OCI-LY1 (cell line): ENCODE results near the gene MTF2.

Source experiments
- H2AFZ ChIP-seq: fragments of 200-600 bp; sonication (generic), shearing (Covaris generic); 2 replicates; pipeline ENCODE4 v1.6.0; 2014; ENCODE audit warnings: antibody characterized with exemption, mild to moderate bottlenecking, low read length
- H3F3A ChIP-seq: fragments of 200-600 bp; sonication (generic), shearing (Covaris generic); 2 replicates; pipeline ENCODE4 v1.6.0; 2014; ENCODE audit warnings: mild to moderate bottlenecking, antibody characterized with exemption, low read length, moderate library complexity; ENCODE audit not compliant: insufficient read depth
- H3K27ac ChIP-seq: fragments of 200-600 bp; sonication (generic); 2 replicates; pipeline ENCODE4 v1.5.1; 2014; ENCODE audit warnings: low read length, mixed run types, mild to moderate bottlenecking, low read depth; ENCODE audit not compliant: poor library complexity, severe bottlenecking
- H3K27me3 ChIP-seq: fragments of 200-600 bp; sonication (generic); 2 replicates; pipeline ENCODE4 v1.6.0; 2014; ENCODE audit warnings: antibody characterized with exemption, mild to moderate bottlenecking, low read length, moderate library complexity; ENCODE audit not compliant: insufficient read depth
- H3K36me3 ChIP-seq: fragments of 200-600 bp; sonication (generic); 2 replicates; pipeline ENCODE4 v1.6.1; 2014; ENCODE audit warnings: mild to moderate bottlenecking, antibody characterized with exemption, low read length, moderate library complexity, mixed read lengths; ENCODE audit not compliant: insufficient read depth
- H3K4me1 ChIP-seq: fragments of 200-600 bp; sonication (generic); 2 replicates; pipeline ENCODE4 v1.5.1; 2014; ENCODE audit warnings: mild to moderate bottlenecking, low read length, moderate library complexity; ENCODE audit not compliant: insufficient read depth, severe bottlenecking
- H3K4me2 ChIP-seq: fragments of 200-600 bp; sonication (generic), shearing (Covaris generic); 2 replicates; pipeline ENCODE4 v1.6.1; 2014; ENCODE audit warnings: low read length
- H3K4me3 ChIP-seq: fragments of 200-600 bp; sonication (generic); 2 replicates; pipeline ENCODE4 v1.5.1; 2014; ENCODE audit warnings: low read length, low read depth, mild to moderate bottlenecking, mixed read lengths; ENCODE audit not compliant: poor library complexity, severe bottlenecking
- H3K79me2 ChIP-seq: fragments of 200-600 bp; shearing (Covaris generic); 2 replicates; pipeline ENCODE4 v1.6.1; 2016; ENCODE audit warnings: mixed run types, low read length, mixed read lengths; ENCODE audit not compliant: insufficient read depth
- H3K9ac ChIP-seq: fragments of 200-600 bp; sonication (generic), shearing (Covaris generic); 2 replicates; pipeline ENCODE4 v1.6.1; 2014; ENCODE audit warnings: mild to moderate bottlenecking, low read length, mixed read lengths
- H3K9me2 ChIP-seq: fragments of 200-600 bp; sonication (generic), shearing (Covaris generic); 2 replicates; pipeline ENCODE4 v1.6.1; 2014; ENCODE audit warnings: low read depth, mild to moderate bottlenecking, low read length, mixed read lengths
- H3K9me3 ChIP-seq: fragments of 200-600 bp; shearing (Covaris generic); 2 replicates; pipeline ENCODE4 v1.6.1; 2014; ENCODE audit warnings: low read length, mixed read lengths
- H4K20me1 ChIP-seq: fragments of 200-600 bp; sonication (generic), shearing (Covaris generic); 2 replicates; pipeline ENCODE4 v1.6.0; 2016; ENCODE audit warnings: mild to moderate bottlenecking, low read length; ENCODE audit not compliant: insufficient read depth
- EZH2 ChIP-seq: fragments of 200-600 bp; sonication (generic), shearing (Covaris generic); IDR thresholded peaks from 2 replicates; pipeline ENCODE4 v1.8.0; 2017; ENCODE audit warnings: borderline replicate concordance, mixed run types, mild to moderate bottlenecking, antibody characterized with exemption, low read length, moderate library complexity, mixed read lengths
- TF ChIP-seq, protein P1 (sequence below): fragments of 200-600 bp; sonication (generic), shearing (Covaris generic); IDR thresholded peaks from 2 replicates; pipeline ENCODE4 v1.5.1; 2017; ENCODE audit warnings: mild to moderate bottlenecking, antibody characterized with exemption, low read length, moderate library complexity, mixed read lengths

Gene MTF2

DNA sequence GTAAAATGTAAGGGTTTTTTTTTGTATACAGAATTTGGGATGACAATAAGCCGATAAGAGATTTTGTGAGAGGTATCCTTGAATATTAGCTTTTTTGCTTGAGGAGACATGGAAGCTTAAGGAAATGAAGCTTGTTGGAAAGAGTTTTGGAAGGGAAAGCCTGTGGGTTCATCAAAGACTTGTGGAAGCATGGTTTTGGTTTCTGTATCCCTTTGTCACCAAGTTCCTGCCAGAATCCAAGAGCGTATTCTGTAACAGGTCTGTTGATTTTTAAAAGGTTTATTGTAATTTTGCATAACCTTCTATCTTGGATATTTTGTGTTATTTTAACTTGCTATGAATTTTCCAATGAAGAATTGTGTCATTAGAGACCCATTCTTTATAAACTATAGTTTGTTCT, 63.1 kb downstream of the MTF2 start:
- no peaks in the 10 kb centered on the region for H4K20me1 ChIP-seq
- no peaks in the 10 kb centered on the region for H3F3A ChIP-seq
- H3K4me1 ChIP-seq: no peaks in the 10 kb centered on the region
- H3K27me3 ChIP-seq: no peaks in the 10 kb centered on the region
- H3K36me3 ChIP-seq: peaks cover 59% of the 10 kb centered on the region
- H3K79me2 ChIP-seq: peaks cover 5% of the 10 kb centered on the region; the same call in 1 of the 2 replicates
- no peak overlapping the region for H3K27ac ChIP-seq
- no peaks in the 10 kb centered on the region for H3K9me3 ChIP-seq
- no peak for TF ChIP-seq EZH2
- TF ChIP-seq, protein P1, sequence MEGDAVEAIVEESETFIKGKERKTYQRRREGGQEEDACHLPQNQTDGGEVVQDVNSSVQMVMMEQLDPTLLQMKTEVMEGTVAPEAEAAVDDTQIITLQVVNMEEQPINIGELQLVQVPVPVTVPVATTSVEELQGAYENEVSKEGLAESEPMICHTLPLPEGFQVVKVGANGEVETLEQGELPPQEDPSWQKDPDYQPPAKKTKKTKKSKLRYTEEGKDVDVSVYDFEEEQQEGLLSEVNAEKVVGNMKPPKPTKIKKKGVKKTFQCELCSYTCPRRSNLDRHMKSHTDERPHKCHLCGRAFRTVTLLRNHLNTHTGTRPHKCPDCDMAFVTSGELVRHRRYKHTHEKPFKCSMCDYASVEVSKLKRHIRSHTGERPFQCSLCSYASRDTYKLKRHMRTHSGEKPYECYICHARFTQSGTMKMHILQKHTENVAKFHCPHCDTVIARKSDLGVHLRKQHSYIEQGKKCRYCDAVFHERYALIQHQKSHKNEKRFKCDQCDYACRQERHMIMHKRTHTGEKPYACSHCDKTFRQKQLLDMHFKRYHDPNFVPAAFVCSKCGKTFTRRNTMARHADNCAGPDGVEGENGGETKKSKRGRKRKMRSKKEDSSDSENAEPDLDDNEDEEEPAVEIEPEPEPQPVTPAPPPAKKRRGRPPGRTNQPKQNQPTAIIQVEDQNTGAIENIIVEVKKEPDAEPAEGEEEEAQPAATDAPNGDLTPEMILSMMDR: no peak
- H3K4me2 ChIP-seq: no peak overlapping the region
- H3K9ac ChIP-seq: no peak overlapping the region
- H3K9me2 ChIP-seq: no peaks in the 10 kb centered on the region
- no peak overlapping the region for H2AFZ ChIP-seq
- no peak overlapping the region for H3K4me3 ChIP-seq

DNA sequence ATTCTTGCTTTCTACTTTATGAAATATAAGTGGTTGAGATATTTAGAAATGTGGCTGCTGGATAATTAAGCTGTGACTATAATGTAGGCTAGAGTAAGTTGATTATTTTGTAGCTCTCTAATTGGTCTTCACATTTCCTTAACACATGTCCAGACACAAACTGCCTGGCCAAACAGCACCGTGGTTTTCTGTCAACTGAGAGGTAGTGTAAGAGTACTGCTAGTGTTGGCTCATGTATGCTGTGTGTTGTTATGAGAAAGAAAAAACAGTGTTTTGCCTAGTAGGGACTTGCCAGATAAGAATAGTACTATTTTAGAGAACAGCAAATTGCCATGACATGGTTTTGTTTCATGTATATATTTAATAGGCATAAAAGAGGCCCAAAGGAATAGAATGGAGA, 64.1 kb downstream of the MTF2 start:
- Histone ChIP-seq H3F3A (no peaks in the 10 kb centered on the region), H3K27ac (no peak overlapping the region), H3K4me3 (no peak overlapping the region), H3K4me1 (no peaks in the 10 kb centered on the region), H3K9me2 (no peaks in the 10 kb centered on the region), H3K4me2 (no peak overlapping the region), H3K9ac (no peak overlapping the region), H2AFZ (no peak overlapping the region), H3K36me3 (peaks cover 59% of the 10 kb centered on the region), H3K79me2 (peaks cover 5% of the 10 kb centered on the region; the same call in 1 of the 2 replicates), H4K20me1 (no peaks in the 10 kb centered on the region), H3K27me3 (no peaks in the 10 kb centered on the region), H3K9me3 (no peaks in the 10 kb centered on the region)
- no peak for TF ChIP-seq EZH2
- TF ChIP-seq, protein P1: no peak

DNA sequence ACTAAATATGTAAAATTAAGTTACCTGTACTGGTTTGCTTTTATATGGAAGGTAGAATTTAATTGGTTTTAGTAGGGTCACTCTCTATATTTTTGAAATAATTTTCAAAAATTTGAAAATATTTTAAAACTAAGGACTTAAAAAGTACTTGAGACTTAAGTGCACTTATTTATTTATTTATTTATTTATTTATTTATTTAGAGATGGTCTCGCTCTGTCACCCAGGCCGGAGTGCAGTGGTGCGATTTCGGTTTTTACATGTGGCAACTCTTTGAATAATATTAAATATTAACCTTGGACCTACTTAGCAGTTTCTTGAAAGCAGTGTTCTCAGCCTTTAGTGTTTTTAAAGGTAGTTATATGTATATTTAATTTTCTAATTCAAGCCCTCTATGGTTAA, 64.7 kb downstream of the MTF2 start:
- Histone ChIP-seq H3K4me2 (no peak overlapping the region), H3K27me3 (no peaks in the 10 kb centered on the region), H3K9me2 (no peaks in the 10 kb centered on the region), H3K4me3 (no peak overlapping the region), H3K9me3 (no peaks in the 10 kb centered on the region), H3K9ac (no peak overlapping the region), H4K20me1 (no peaks in the 10 kb centered on the region), H3K36me3 (peaks cover 59% of the 10 kb centered on the region), H3F3A (no peaks in the 10 kb centered on the region), H3K4me1 (no peaks in the 10 kb centered on the region), H3K27ac (no peak overlapping the region), H3K79me2 (peaks cover 5% of the 10 kb centered on the region; the same call in 1 of the 2 replicates), H2AFZ (no peak overlapping the region)
- TF ChIP-seq EZH2: no peak
- TF ChIP-seq, protein P1: no peak
